Stimulated activated CD8-positive, alpha-beta memory T cell treated with anti-CD3 and anti-CD28 coated beads, Interleukin-12 subunit alpha, Interleukin-12 subunit beta, amount 100 ng/mL, for 4 hours (primary cell): ENCODE data around the gene GALNT8.

Experiments used
- DNase-seq: peaks from one replicate; pipeline ENCODE4 v3.0.0-alpha.2; 2020; ENCODE audit warnings: low read depth

Gene GALNT8

GRCh38 chr12:4796694-4797482 lies 76.7 kb downstream of the GALNT8 start:
- no peak for DNase-seq

- no peak for DNase-seq
Measured at GRCh38 chr12:4800555-4800954, 80.4 kb downstream of the GALNT8 start.

GRCh38 chr12:4802841-4803240 lies 82.6 kb downstream of the GALNT8 start:
- no peak for DNase-seq

- DNase-seq, result no peak
Measured at GRCh38 chr12:4806439-4807115, 86.4 kb downstream of the GALNT8 start.

GRCh38 chr12:4807116-4807783 lies 87.0 kb downstream of the GALNT8 start:
- no peak for DNase-seq

GRCh38 chr12:4807813-4808212 lies 87.6 kb downstream of the GALNT8 start:
- DNase-seq, result no peak

GRCh38 chr12:4809013-4809448 lies 88.8 kb downstream of the GALNT8 start:
- no peak for DNase-seq

- DNase-seq, result no peak
Measured at GRCh38 chr12:4809449-4810218, 89.4 kb downstream of the GALNT8 start.

- no peak for DNase-seq
Measured at GRCh38 chr12:4810219-4810671, 90.0 kb downstream of the GALNT8 start.

GRCh38 chr12:4812624-4813327 lies 92.6 kb downstream of the GALNT8 start:
- no peak for DNase-seq

GRCh38 chr12:4813741-4814140 lies 93.5 kb downstream of the GALNT8 start:
- no peak for DNase-seq

GRCh38 chr12:4814485-4814884 lies 94.3 kb downstream of the GALNT8 start:
- DNase-seq, result no peak

GRCh38 chr12:4816744-4817525 lies 96.7 kb downstream of the GALNT8 start:
- DNase-seq, result no peak

- no peak for DNase-seq
Measured at GRCh38 chr12:4817880-4818279, 97.7 kb downstream of the GALNT8 start.

GRCh38 chr12:4819654-4820053 lies 99.5 kb downstream of the GALNT8 start:
- no peak for DNase-seq

GRCh38 chr12:4820971-4821370 lies 100.8 kb downstream of the GALNT8 start:
- DNase-seq, result no peak
